Esophagus muscularis mucosa (tissue), 4 donors: ENCODE measurements around the gene IRX4. TPM values are rescaled to one million over a fixed set of nuclear protein-coding genes. Genes with fewer than 3 reads are reported as not detected.

Source experiments
- DNase-seq: peaks from one replicate; pipeline ENCODE4 v3.0.0-alpha.2; 2017; ENCODE audit errors: extremely low spot score
- H3K27ac ChIP-seq, 4 donors: fragments of 200-600 bp; sonication (generic); replicated peaks in 1 of 4; 1 replicate in 3 of 4; 2 replicates in 1 of 4; pipeline ENCODE4 v1.5.1; 2016 to 2019; ENCODE audit warnings: mild to moderate bottlenecking in 1 of 4
- H3K27me3 ChIP-seq, 4 donors: fragments of 200-600 bp; sonication (generic); one replicate each; pipeline versions ENCODE4 v1.5.1 to v1.6.0; 2016 to 2019
- H3K36me3 ChIP-seq, 4 donors: fragments of 200-600 bp; sonication (generic); one replicate each; pipeline ENCODE4 v1.5.1; 2016 to 2019
- H3K4me1 ChIP-seq, 4 donors: fragments of 200-600 bp; sonication (generic); one replicate each; pipeline ENCODE4 v1.5.1; 2016 to 2019
- H3K4me3 ChIP-seq, 4 donors: fragments of 200-600 bp; sonication (generic); 1 replicate in 2 of 4; 2 replicates in 2 of 4; pipeline ENCODE4 v1.5.1; 2016 to 2019; ENCODE audit warnings: mild to moderate bottlenecking in 4 of 4, moderate library complexity in 1 of 4
- H3K9me3 ChIP-seq, 4 donors: fragments of 200-600 bp; sonication (generic); 1 replicate in 3 of 4; 2 replicates in 1 of 4; pipeline ENCODE4 v1.5.1; 2016 to 2019
- EP300 ChIP-seq: sonication (generic); formaldehyde crosslinking; IDR thresholded peaks from one replicate; pipeline ENCODE4 v1.6.1; 2017; ENCODE audit warnings: antibody characterized with exemption
- POLR2A ChIP-seq: fragments of 450-650 bp; IDR thresholded peaks from one replicate; pipeline ENCODE4 v1.6.1; 2017; ENCODE audit warnings: antibody characterized with exemption, moderate library complexity, mild to moderate bottlenecking, low read depth
- POLR2AphosphoS5 ChIP-seq, 2 donors: sonication (generic); formaldehyde crosslinking; IDR thresholded peaks; one replicate each; pipeline ENCODE4 v1.6.1; 2017; ENCODE audit warnings: antibody characterized with exemption in 2 of 2
- WGBS: methylation state at CpG from one replicate; pipeline ENCODE4 v1.1.5; 2018; 5-methylcytosine and 5-hydroxymethylcytosine counted together
- intact Hi-C: fragments of 100-400 bp; cut with DNase I; formaldehyde crosslinking; loops from one replicate; pipeline ENCODE4 v1.15.1; 2023
- total RNA-seq, 4 donors: library from RNA; depleted of rRNA; stranded (reverse); fragments of >200 nt; gene quantifications; one replicate each; pipeline versions ENCODE4 v1.1.0 to v1.2.1, GENCODE V29; 2016
- TF ChIP-seq, protein P1 (sequence below), 3 experiments: fragments of 200-600 bp in 2 of 3; fragments of 450-650 bp in 1 of 3; sonication (generic) in 2 of 3; IDR thresholded peaks; one replicate each; pipeline ENCODE4 v1.5.1; 2017 to 2019; ENCODE audit warnings: antibody characterized with exemption in 3 of 3, mild to moderate bottlenecking in 2 of 3, moderate library complexity in 1 of 3

IRX4 gene
- total RNA-seq, 4 donors from 2014 or later, result not detected

DNA sequence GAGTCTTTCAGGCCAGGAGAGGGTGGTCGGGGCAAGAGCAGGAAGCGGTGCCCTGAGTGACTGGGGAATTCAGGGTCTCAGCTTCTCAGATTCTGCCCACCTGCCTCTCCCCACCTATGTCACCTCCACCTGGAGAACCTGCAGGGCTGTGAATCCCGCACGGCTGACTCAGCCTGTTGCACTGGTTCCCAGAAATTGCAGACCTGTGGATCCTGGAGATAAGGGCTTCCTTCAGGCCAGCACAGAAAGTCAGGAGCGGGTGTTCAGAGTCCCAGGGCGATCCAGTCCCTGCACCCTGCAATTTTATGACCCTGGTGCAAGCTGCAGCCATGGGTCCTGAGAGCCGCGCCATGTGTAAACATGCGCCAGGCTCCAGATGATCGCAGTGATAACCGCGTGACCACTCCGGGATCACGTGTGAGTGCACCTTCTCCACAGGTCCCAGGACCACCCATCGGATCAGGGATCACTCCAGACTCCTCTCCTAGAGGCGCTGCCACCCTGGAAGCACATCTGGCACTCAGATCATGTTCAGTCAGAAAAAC is 17.8 kb downstream of the IRX4 start:
- H3K27ac ChIP-seq, result no peak overlapping the region
- no peak overlapping the region for H3K4me3 ChIP-seq
- H3K27me3 ChIP-seq, result peaks cover 0 to 84% (median 8%) of the 10 kb centered on the region in 4 donors
- no peaks in the 10 kb centered on the region for H3K36me3 ChIP-seq
- no peaks in the 10 kb centered on the region for H3K4me1 ChIP-seq
- 90% methylated on average over 12 of the region's 16 CpGs for whole genome bisulfite sequencing
- H3K9me3 ChIP-seq, result no peaks in the 10 kb centered on the region
- intact Hi-C loops, result no loop called here
- no peak for DNase-seq
- TF ChIP-seq EP300 (no peak), POLR2A (no peak), POLR2AphosphoS5 (IDR thresholded peaks at IDR 0.05) (no peak)
- TF ChIP-seq, protein P1, sequence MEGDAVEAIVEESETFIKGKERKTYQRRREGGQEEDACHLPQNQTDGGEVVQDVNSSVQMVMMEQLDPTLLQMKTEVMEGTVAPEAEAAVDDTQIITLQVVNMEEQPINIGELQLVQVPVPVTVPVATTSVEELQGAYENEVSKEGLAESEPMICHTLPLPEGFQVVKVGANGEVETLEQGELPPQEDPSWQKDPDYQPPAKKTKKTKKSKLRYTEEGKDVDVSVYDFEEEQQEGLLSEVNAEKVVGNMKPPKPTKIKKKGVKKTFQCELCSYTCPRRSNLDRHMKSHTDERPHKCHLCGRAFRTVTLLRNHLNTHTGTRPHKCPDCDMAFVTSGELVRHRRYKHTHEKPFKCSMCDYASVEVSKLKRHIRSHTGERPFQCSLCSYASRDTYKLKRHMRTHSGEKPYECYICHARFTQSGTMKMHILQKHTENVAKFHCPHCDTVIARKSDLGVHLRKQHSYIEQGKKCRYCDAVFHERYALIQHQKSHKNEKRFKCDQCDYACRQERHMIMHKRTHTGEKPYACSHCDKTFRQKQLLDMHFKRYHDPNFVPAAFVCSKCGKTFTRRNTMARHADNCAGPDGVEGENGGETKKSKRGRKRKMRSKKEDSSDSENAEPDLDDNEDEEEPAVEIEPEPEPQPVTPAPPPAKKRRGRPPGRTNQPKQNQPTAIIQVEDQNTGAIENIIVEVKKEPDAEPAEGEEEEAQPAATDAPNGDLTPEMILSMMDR (IDR thresholded peaks at IDR 0.05), result no peak

DNA sequence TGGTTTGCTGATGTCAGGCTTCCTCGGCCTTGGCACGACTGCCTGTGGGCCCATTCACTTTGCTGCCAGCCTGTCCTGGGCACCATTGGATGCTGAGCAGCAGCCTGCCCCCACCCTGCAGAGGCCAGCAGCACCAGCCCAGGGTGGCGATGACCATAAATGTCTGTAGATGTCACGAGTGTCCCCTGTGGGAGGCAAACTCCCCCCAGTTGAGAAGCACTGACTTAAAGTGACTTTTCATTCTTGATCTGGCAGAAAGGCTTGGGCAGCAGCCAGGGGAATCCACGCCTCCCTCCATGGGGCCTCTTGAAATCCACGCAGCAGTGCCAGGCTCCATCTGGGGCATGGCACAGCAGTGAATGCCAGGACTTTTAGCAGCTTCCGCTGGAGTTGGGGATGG is 21.8 kb downstream of the IRX4 start:
- no peaks in the 10 kb centered on the region for H3K9me3 ChIP-seq
- H3K27ac ChIP-seq, result no peak overlapping the region
- no peak for TF ChIP-seq POLR2AphosphoS5 (IDR thresholded peaks at IDR 0.05)
- no peak for TF ChIP-seq POLR2A
- TF ChIP-seq, protein P1 (IDR thresholded peaks at IDR 0.05), result no peak
- TF ChIP-seq EP300, result no peak
- intact Hi-C loops, result no loop called here
- peaks cover 0 to 12% (median 0%) of the 10 kb centered on the region in 4 donors for H3K4me1 ChIP-seq
- H3K36me3 ChIP-seq, result no peaks in the 10 kb centered on the region
- peaks cover 0 to 62% (median 13%) of the 10 kb centered on the region in 4 donors for H3K27me3 ChIP-seq
- DNase-seq, result no peak
- H3K4me3 ChIP-seq, result no peak overlapping the region
- 55% methylated on average over 6 of the region's 7 CpGs for WGBS

DNA sequence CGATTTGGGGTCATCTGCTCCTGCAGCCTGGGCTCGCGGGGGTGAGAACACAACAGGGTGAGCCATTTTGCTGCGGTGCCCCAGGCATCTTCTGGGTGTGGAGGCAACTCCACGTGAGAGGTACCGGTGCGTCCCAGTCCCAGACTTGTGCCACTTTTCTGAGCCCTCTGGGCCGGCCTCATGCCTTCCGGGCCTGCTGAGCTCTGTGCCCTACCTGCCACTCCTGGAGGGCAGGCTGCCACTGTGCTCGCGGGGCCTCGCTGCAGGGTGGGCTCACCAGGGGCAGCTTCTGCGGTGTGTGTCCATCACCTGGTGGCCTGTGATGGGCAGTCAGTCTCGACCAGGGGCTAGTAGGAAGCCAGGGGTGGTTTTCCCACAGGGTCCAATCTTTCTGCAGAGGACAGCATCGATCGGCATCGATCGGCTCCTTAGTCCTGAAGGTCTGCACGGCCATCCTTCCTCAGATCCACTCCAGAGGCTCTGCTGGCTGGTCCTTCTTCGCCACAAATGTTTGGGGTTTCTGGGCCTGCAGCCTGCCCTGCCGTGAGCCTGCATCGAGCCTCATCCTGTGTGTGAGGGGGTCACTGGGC is 22.6 kb downstream of the IRX4 start:
- H3K27me3 ChIP-seq, result peaks cover 0 to 62% (median 12%) of the 10 kb centered on the region in 4 donors
- TF ChIP-seq EP300 (no peak), POLR2AphosphoS5 (IDR thresholded peaks at IDR 0.05) (no peak), POLR2A (no peak)
- TF ChIP-seq, protein P1 (IDR thresholded peaks at IDR 0.05), result no peak
- no peaks in the 10 kb centered on the region for H3K9me3 ChIP-seq
- DNase-seq, result no peak
- H3K4me1 ChIP-seq, result peaks cover 0 to 12% (median 0%) of the 10 kb centered on the region in 4 donors
- 75% methylated on average over 16 of the region's 22 CpGs for WGBS
- intact Hi-C loops, result no loop called here
- no peak overlapping the region for H3K4me3 ChIP-seq
- no peaks in the 10 kb centered on the region for H3K36me3 ChIP-seq
- no peak overlapping the region for H3K27ac ChIP-seq

DNA sequence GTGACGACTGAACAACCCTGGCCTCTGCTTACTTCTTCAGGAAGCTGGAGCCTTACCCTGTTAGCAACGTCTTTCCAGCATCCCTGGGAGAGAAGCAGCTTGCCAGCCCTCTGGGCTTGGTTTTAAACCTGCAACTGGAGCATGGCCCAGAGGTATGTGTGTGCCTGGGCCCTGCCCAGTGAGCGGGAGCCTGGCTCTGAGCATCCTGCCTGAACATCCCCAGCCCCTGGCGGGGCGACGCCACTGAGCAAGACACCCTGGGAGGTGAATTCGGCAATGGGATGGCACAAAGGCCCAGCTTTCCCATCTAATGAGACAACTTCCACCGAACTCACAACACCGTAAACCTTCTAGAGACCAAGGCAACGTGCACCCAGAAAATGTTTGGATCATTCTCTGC is 23.6 kb downstream of the IRX4 start:
- Histone ChIP-seq H3K27me3 (peaks cover 0 to 62% (median 10%) of the 10 kb centered on the region in 4 donors), H3K9me3 (no peaks in the 10 kb centered on the region), H3K27ac (no peak overlapping the region), H3K4me1 (peaks cover 0 to 12% (median 0%) of the 10 kb centered on the region in 4 donors), H3K36me3 (no peaks in the 10 kb centered on the region), H3K4me3 (no peak overlapping the region)
- DNase-seq, result no peak
- intact Hi-C loops, result no loop called here
- WGBS, result 92% methylated on average over 4 of the region's 10 CpGs
- TF ChIP-seq POLR2AphosphoS5 (IDR thresholded peaks at IDR 0.05), result no peak
- TF ChIP-seq EP300, result no peak
- TF ChIP-seq, protein P1 (IDR thresholded peaks at IDR 0.05), result no peak
- no peak for TF ChIP-seq POLR2A
